SK-MEL-5 (cell line): Measurements from ENCODE around the gene TNFSF12. TPM values are rescaled to one million over a fixed set of nuclear protein-coding genes. Genes with fewer than 3 reads are reported as not detected.
"Not testable (repeated sequence)": the region's sequence is repeated elsewhere in the genome, so short reads cannot be mapped to it uniquely, and the experiment has no call there.

Experiments used
- DNase-seq: peaks from one replicate; pipeline ENCODE4 v3.0.0-alpha.2; 2016; ENCODE audit warnings: low read depth, low spot score
- in situ Hi-C: cut with HindIII; loops from 2 replicates; pipeline ENCODE4 v1.10.0; 2016; ENCODE audit warnings: low sequenced_read_pairs, high pct_unique_total_duplicates, low pct_unique_long_range_greater_than_20kb
- small RNA-seq, 2 experiments: library from RNA; depleted of rRNA; stranded (forward); fragments of <200 nt; gene quantifications; one replicate each; pipeline ENCODE3, GENCODE V24; 2014
- total RNA-seq: library from RNA; depleted of rRNA; stranded (reverse); fragments of >200 nt; shearing (Covaris generic); gene quantifications from 2 replicates; pipeline ENCODE4 v1.2.3, GENCODE V29; 2014; rRNA removed

Gene TNFSF12
- total RNA-seq, 1 experiment from 2014 or later = 1.2 TPM

- in situ Hi-C loops = no loop called here
- no peak for DNase-seq
These were observed 42.7 kb downstream of the TNFSF12 start for GRCh38 chr17:7591596-7591995.

GRCh38 chr17:7592422-7593021, 43.7 kb downstream of the TNFSF12 start:
- in situ Hi-C loops = no loop called here
- no peak for DNase-seq

GRCh38 chr17:7593296-7593695, 44.4 kb downstream of the TNFSF12 start:
- in situ Hi-C loops = no loop called here
- no peak for DNase-seq

- in situ Hi-C loops, DNase-seq: not testable (repeated sequence)
These were observed 48.7 kb downstream of the TNFSF12 start for GRCh38 chr17:7597561-7597960.

- no peak for DNase-seq
- in situ Hi-C loops = no loop called here
These were observed 57.4 kb downstream of the TNFSF12 start for GRCh38 chr17:7606280-7606679.

Small RNA genes lying within 50 kb of the gene (small RNA-seq; reads per million reads assigned to genes)
- gene CD68 (0 reads per million in 2 experiments), gene RF00019 (0 reads per million in 2 experiments), gene SNORA48 (0 reads per million in 2 experiments), gene SNORD10 (0 reads per million in 2 experiments)

Other genes starting within 250 kb of the TNFSF12 start
- 839 and 914 TPM in 2 replicates for gene EIF5A, start 241.4 kb upstream of the TNFSF12 start, total RNA-seq
- 73.7 and 74.8 TPM in 2 replicates for gene GPS2, start 233.7 kb upstream of the TNFSF12 start, total RNA-seq
- 13.6 and 19.4 TPM in 2 replicates for gene NEURL4, start 219.7 kb upstream of the TNFSF12 start, total RNA-seq
- gene ACAP1, start 212.5 kb upstream of the TNFSF12 start, total RNA-seq = 0.03 TPM in 1 of 2 replicates, not detected in the other
- gene KCTD11, start 196.9 kb upstream of the TNFSF12 start, total RNA-seq = 2.0 and 2.5 TPM in 2 replicates
- not detected in 2 replicates for gene TMEM95, start 193.9 kb upstream of the TNFSF12 start, total RNA-seq
- gene TNK1, start 168.0 kb upstream of the TNFSF12 start, total RNA-seq = 0.24 TPM in 1 of 2 replicates, not detected in the other
- 5.1 and 9.6 TPM in 2 replicates for gene PLSCR3, start 154.5 kb upstream of the TNFSF12 start, total RNA-seq
- 147 and 188 TPM in 2 replicates for gene TMEM256, start 145.0 kb upstream of the TNFSF12 start, total RNA-seq
- 0.55 and 1.7 TPM in 2 replicates for gene NLGN2, start 141.2 kb upstream of the TNFSF12 start, total RNA-seq
- gene SPEM1, start 128.7 kb upstream of the TNFSF12 start, total RNA-seq = not detected in 2 replicates
- not detected in 2 replicates for gene SPEM2, start 123.4 kb upstream of the TNFSF12 start, total RNA-seq
- not detected in 2 replicates for gene SPEM3, start 120.2 kb upstream of the TNFSF12 start, total RNA-seq
- gene TMEM102, start 113.6 kb upstream of the TNFSF12 start, total RNA-seq = 6.8 and 7.0 TPM in 2 replicates
- gene FGF11, start 109.5 kb upstream of the TNFSF12 start, total RNA-seq = 0.45 and 0.61 TPM in 2 replicates
- gene CHRNB1, start 104.0 kb upstream of the TNFSF12 start, total RNA-seq = 3.3 and 4.5 TPM in 2 replicates
- 14.3 and 14.6 TPM in 2 replicates for gene ZBTB4, start 69.4 kb upstream of the TNFSF12 start, total RNA-seq
- gene SLC35G6, start 67.6 kb upstream of the TNFSF12 start, total RNA-seq = not detected in 2 replicates
- 20.6 and 24.0 TPM in 2 replicates for gene POLR2A, start 64.7 kb upstream of the TNFSF12 start, total RNA-seq
- gene TNFSF13, start 9.7 kb downstream of the TNFSF12 start, total RNA-seq = 0.11 TPM in 1 of 2 replicates, not detected in the other
- 103 and 113 TPM in 2 replicates for gene SENP3, start 12.9 kb downstream of the TNFSF12 start, total RNA-seq
- gene CD68, start 30.6 kb downstream of the TNFSF12 start, total RNA-seq = 69.3 and 74.5 TPM in 2 replicates
- gene MPDU1, start 34.8 kb downstream of the TNFSF12 start, total RNA-seq = 151 and 154 TPM in 2 replicates
- gene SOX15, start 41.0 kb downstream of the TNFSF12 start, total RNA-seq = not detected in 2 replicates
- gene FXR2, start 65.8 kb downstream of the TNFSF12 start, total RNA-seq = 56.6 and 61.7 TPM in 2 replicates
- 49.6 and 56.3 TPM in 2 replicates for gene SAT2, start 78.8 kb downstream of the TNFSF12 start, total RNA-seq
- 0.82 and 1.6 TPM in 2 replicates for gene SHBG, start 81.1 kb downstream of the TNFSF12 start, total RNA-seq
- gene ATP1B2, start 101.9 kb downstream of the TNFSF12 start, total RNA-seq = 0.27 and 0.85 TPM in 2 replicates
- 14.1 and 15.4 TPM in 2 replicates for gene TP53, start 138.4 kb downstream of the TNFSF12 start, total RNA-seq
- gene WRAP53, start 139.4 kb downstream of the TNFSF12 start, total RNA-seq = 13.4 and 16.4 TPM in 2 replicates
- 2.8 and 3.7 TPM in 2 replicates for gene EFNB3, start 156.1 kb downstream of the TNFSF12 start, total RNA-seq
- gene DNAH2, start 168.7 kb downstream of the TNFSF12 start, total RNA-seq = 0.03 TPM in 1 of 2 replicates, not detected in the other